ENCODE results near the gene MPPE1. TPM values are rescaled to one million over a fixed set of nuclear protein-coding genes. Genes with fewer than 3 reads are reported as not detected.

Gene MPPE1, protein sequence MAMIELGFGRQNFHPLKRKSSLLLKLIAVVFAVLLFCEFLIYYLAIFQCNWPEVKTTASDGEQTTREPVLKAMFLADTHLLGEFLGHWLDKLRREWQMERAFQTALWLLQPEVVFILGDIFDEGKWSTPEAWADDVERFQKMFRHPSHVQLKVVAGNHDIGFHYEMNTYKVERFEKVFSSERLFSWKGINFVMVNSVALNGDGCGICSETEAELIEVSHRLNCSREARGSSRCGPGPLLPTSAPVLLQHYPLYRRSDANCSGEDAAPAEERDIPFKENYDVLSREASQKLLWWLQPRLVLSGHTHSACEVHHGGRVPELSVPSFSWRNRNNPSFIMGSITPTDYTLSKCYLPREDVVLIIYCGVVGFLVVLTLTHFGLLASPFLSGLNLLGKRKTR
- polyA plus RNA-seq (2012; ENCODE audit: low read depth, missing spikeins): 17.7 TPM

DNA sequence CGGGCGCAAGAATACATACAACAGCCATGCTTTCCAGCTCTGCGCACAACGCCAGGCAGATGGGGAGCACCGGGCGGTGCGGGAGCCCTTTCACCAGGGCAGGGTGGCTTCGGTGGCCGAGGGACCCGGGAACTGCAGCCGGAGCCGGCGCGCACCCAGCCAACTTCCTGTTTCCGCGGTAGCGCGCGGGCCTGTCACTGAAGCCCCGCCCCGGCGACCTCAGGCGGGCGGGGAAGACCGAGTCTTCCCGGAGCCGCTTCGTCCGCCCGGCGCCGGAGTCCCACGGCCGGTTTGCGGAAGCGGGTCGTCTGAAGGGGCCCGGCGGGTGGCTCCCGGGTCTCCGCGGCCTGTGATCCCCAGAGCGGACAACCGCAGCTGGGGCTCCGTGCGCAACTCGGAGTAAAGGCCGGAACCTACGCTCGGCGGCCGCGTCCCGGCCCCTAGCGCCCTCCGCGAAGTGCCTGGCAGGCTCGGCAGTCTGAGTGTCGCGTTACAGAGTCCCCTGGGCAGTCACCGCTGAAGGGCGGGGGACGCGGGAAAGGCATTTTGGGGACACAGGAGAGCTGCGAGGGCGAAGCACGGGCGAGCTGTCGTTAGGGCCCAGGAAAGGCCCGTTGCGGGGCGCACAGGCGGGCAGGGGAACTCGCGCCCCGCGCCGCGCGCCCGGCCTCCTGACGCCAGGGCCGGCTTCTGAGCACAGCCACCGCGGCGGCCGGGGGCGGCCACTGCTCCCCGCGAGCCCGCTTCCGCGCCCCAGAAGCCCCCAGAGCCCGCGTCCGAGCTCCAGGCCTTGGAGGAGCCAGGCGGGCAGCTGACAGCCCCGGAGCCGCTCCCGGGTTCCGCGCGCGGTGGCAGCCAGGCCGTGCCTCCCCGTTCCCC lies at the start of gene MPPE1:
TSS of gene MPPE1 (minus strand) at position 136 of the 879 bp plus-strand sequence. CDS start 11,053 bp downstream, outside the sequence.
- peak; percentile 67 for TF ChIP-seq SPI1 (IDR thresholded peaks at IDR 0.05; ENCODE audit: low read depth, low read length)
- peak; percentile 88 for TF ChIP-seq POLR2AphosphoS5 (IDR thresholded peaks at IDR 0.05; ENCODE audit: low read depth, low read length)
- no peak; the same call in 1 of the 2 replicates for TF ChIP-seq POU2F2 (IDR thresholded peaks at IDR 0.05; ENCODE audit: low read depth, low read length)
- peak; percentile 79 for TF ChIP-seq POLR2A (IDR thresholded peaks at IDR 0.05; ENCODE audit: low read depth, low read length)
- TF ChIP-seq PAX5 (IDR thresholded peaks at IDR 0.05; ENCODE audit: insufficient read depth, low read length, severe bottlenecking): peak; percentile 3
- TF ChIP-seq TAF1 (IDR thresholded peaks at IDR 0.05; ENCODE audit: low read depth, low read length): peak; percentile 71; the same call in 1 of the 2 replicates
- peak; percentile 98 for FAIRE-seq
- DNase-seq (ENCODE audit: insufficient read length, low spot score): peak; percentile 91

DNA sequence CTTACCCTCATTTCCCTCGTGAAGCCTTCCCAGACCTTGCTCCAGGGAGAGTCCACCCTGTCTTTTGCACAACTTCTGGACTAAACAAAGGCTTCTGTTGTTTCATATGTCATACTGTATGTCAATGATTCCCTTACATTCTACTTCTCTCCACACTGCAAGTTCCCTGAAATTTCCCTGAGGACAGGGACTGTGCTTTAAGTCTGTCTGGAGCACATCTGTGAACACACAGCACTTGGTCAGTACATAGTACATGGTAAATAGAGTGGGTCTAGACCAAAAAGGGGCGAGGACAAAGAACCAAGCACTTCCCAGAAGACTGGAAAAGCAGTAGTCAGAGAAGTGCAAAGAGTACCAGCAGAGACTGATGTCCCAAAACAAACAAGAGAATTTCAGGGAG lies 49.5 kb upstream of the MPPE1 start:
- DNase-seq (ENCODE audit: insufficient read length, low spot score) (no peak), FAIRE-seq (no peak)
- TF ChIP-seq TAF1 (IDR thresholded peaks at IDR 0.05; ENCODE audit: low read depth, low read length): no peak
- TF ChIP-seq POLR2A (IDR thresholded peaks at IDR 0.05; ENCODE audit: low read depth, low read length): no peak
- no peak for TF ChIP-seq PAX5 (IDR thresholded peaks at IDR 0.05; ENCODE audit: insufficient read depth, low read length, severe bottlenecking)
- TF ChIP-seq POU2F2 (IDR thresholded peaks at IDR 0.05; ENCODE audit: low read depth, low read length): no peak
- TF ChIP-seq POLR2AphosphoS5 (IDR thresholded peaks at IDR 0.05; ENCODE audit: low read depth, low read length): no peak
- no peak for TF ChIP-seq SPI1 (IDR thresholded peaks at IDR 0.05; ENCODE audit: low read depth, low read length)

DNA sequence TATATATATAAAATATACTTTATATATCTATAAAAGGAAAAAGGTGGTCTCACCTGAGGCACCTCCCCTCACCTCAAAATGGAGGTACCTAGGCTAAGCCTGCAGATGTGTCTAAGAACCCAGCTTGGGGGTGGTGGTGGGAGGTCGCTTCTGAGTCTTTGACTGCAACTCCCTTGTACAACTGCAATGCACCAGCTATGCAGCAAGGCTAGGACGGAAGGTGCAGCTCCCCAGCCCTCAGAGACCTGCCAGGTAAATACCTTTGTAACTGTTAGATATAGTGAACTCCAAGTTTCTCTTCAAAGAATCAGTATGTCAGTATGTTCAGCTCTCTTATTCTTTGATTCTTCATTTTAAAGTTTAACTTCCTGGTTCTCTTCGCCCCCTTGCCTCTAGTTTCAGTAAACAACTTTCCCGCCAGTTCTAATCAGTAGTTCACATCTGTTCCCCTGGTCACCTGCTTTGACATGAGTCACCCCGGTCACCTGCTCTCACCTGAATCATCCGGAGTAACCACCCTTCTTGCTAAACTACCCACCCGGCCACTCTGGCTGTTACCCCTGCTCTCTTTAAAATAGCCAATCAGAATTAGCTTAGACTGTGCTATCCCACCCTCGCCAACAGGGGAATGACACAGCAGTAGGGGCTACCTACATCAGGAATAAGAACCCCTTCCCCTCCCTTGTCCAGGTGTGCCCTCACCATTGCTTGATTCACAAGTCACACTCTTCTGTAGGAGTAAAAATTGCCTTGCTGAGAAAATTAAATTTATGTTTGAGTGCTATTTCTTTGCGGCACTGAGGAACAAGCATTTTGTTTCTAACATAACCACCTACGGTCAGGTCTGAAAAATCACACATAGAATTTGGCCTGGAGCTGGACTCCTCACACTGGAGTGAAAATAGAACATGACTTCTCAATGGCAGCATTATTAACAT lies 48.5 kb upstream of the MPPE1 start:
- TF ChIP-seq TAF1 (IDR thresholded peaks at IDR 0.05; ENCODE audit: low read depth, low read length) (no peak), PAX5 (IDR thresholded peaks at IDR 0.05; ENCODE audit: insufficient read depth, low read length, severe bottlenecking) (no peak), POLR2A (IDR thresholded peaks at IDR 0.05; ENCODE audit: low read depth, low read length) (no peak), POLR2AphosphoS5 (IDR thresholded peaks at IDR 0.05; ENCODE audit: low read depth, low read length) (no peak), SPI1 (IDR thresholded peaks at IDR 0.05; ENCODE audit: low read depth, low read length) (no peak), POU2F2 (IDR thresholded peaks at IDR 0.05; ENCODE audit: low read depth, low read length) (no peak)
- DNase-seq (ENCODE audit: insufficient read length, low spot score) (no peak), FAIRE-seq (no peak)

DNA sequence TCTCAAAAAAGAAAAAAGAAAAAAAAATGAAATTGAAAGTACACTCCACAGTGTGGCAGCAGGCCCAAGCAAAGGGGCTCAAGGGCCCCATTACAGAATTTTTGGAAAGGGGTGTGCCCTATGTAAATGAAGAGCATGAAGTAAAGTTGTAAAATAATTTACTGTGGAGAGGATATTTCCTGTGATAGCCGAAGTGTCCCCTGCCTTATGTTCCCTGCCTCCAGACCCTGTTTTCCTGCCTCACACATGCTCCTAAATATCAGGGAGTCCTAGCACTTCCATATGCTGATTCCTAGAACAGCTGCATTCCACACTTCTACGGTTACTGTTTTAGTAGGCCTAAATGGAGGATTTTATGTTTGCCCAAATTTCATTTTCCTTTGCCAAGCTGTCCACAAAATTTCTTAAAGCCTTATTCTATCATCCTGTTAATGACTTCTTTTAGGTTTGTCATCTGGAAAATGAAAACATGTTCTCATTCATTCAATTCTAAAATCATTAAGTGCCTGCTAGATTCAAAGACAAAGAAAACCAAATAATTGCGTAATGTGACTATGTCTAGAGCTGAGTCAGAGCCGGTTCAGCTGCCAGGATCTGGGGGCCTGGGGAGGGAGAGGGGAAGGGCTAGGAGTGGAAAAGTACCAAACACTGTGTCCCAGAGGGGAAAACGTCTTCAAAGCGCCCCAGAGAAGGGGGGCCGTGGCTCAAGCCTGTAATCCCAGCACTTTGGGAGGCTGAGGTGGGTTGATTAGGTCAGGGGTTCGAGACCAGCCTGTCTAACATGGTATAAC lies 47.3 kb upstream of the MPPE1 start:
- FAIRE-seq (no peak), DNase-seq (ENCODE audit: insufficient read length, low spot score) (no peak)
- TF ChIP-seq POLR2AphosphoS5 (IDR thresholded peaks at IDR 0.05; ENCODE audit: low read depth, low read length) (no peak), POU2F2 (IDR thresholded peaks at IDR 0.05; ENCODE audit: low read depth, low read length) (no peak), PAX5 (IDR thresholded peaks at IDR 0.05; ENCODE audit: insufficient read depth, low read length, severe bottlenecking) (no peak), POLR2A (IDR thresholded peaks at IDR 0.05; ENCODE audit: low read depth, low read length) (no peak), SPI1 (IDR thresholded peaks at IDR 0.05; ENCODE audit: low read depth, low read length) (no peak), TAF1 (IDR thresholded peaks at IDR 0.05; ENCODE audit: low read depth, low read length) (no peak)

DNA sequence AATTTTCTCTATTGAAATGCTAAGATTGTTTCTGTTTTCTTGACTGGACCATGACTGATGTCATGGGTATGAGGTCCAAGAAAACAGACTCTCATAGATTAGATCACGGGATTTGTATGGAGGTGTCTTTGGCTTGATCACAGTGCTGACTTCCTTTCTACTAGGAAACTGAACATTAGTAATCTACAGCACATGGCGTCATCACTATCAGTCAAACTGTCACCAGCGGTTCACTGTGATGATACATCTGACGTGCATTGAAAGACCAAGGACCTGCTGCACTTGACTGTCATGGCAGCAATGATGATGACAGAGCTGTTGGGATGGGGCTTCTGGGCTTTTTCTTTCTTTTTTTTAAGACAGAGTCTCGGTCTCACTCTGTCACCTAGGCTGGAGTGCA lies 45.0 kb upstream of the MPPE1 start:
- DNase-seq (ENCODE audit: insufficient read length, low spot score) (no peak), FAIRE-seq (no peak)
- TF ChIP-seq PAX5 (IDR thresholded peaks at IDR 0.05; ENCODE audit: insufficient read depth, low read length, severe bottlenecking) (no peak), POLR2A (IDR thresholded peaks at IDR 0.05; ENCODE audit: low read depth, low read length) (no peak), TAF1 (IDR thresholded peaks at IDR 0.05; ENCODE audit: low read depth, low read length) (no peak), SPI1 (IDR thresholded peaks at IDR 0.05; ENCODE audit: low read depth, low read length) (no peak), POLR2AphosphoS5 (IDR thresholded peaks at IDR 0.05; ENCODE audit: low read depth, low read length) (no peak)

DNA sequence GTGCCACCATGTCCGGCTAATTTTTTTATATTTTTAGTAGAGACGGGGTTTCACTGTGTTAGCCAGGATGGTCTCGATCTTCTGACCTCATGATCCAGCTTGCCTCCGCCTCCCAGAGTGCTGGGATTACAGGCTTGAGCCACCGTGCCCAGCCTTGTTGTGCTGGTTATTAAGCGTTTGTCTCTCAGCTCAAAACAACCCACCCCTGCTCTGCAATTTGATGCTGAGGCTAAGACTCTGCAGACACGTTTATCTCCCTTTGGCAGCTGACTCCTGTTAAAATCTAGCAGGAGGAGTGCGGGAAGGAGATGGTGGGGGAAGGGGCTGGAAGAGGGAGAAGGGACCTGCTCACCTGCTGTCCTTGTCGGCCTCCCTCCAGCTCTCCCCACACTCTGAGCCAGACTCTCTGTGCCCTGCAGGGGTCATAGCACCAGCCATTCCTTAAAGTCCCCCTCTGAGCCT lies 43.3 kb upstream of the MPPE1 start:
- no peak for FAIRE-seq

DNA sequence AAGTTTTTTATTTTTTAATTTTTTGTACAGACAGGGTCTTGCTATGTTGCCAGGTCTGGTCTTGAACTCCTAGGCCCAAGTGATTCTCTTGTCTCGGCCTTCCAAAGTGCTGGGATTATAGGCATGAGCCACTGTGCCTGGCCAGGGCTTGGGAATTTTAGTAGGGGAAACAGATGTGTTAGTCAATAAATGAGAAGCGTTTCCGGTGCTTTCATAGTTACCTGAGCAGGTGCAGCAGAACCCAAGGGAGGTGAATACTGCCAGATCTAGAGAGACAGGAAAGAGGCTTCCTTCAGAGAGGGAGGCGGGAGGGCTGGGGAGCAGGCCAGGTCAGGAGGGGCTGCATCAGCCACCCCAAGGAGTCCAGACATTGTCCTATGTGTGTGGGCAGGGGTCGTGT lies 42.7 kb upstream of the MPPE1 start:
- FAIRE-seq: no peak
- no peak for DNase-seq (ENCODE audit: insufficient read length, low spot score)
- TF ChIP-seq SPI1 (IDR thresholded peaks at IDR 0.05; ENCODE audit: low read depth, low read length) (no peak), POU2F2 (IDR thresholded peaks at IDR 0.05; ENCODE audit: low read depth, low read length) (no peak), POLR2AphosphoS5 (IDR thresholded peaks at IDR 0.05; ENCODE audit: low read depth, low read length) (no peak), TAF1 (IDR thresholded peaks at IDR 0.05; ENCODE audit: low read depth, low read length) (no peak), PAX5 (IDR thresholded peaks at IDR 0.05; ENCODE audit: insufficient read depth, low read length, severe bottlenecking) (no peak), POLR2A (IDR thresholded peaks at IDR 0.05; ENCODE audit: low read depth, low read length) (no peak)

More for the DNA sequence above, 43.3 kb upstream of the MPPE1 start:
- TF ChIP-seq PAX5 (IDR thresholded peaks at IDR 0.05; ENCODE audit: insufficient read depth, low read length, severe bottlenecking) (no peak), POU2F2 (IDR thresholded peaks at IDR 0.05; ENCODE audit: low read depth, low read length) (no peak), POLR2AphosphoS5 (IDR thresholded peaks at IDR 0.05; ENCODE audit: low read depth, low read length) (no peak), POLR2A (IDR thresholded peaks at IDR 0.05; ENCODE audit: low read depth, low read length) (no peak), TAF1 (IDR thresholded peaks at IDR 0.05; ENCODE audit: low read depth, low read length) (no peak), SPI1 (IDR thresholded peaks at IDR 0.05; ENCODE audit: low read depth, low read length) (no peak)
- DNase-seq (ENCODE audit: insufficient read length, low spot score): no peak

Measured in GM12891 (cell line).